Body of pancreas (tissue), 4 donors: ENCODE results near the gene KCTD5. TPM values are rescaled to one million over a fixed set of nuclear protein-coding genes. Genes with fewer than 3 reads are reported as not detected.

Experiments used
- ATAC-seq: fragments of 150-250 bp; one replicate; pipeline ENCODE4 v1.9.1; 2016
- DNase-seq, 4 donors: peaks; one replicate each; pipeline ENCODE4 v3.0.0-alpha.2; 2019
- H3K27ac ChIP-seq, 4 donors: fragments of 200-600 bp; sonication (generic); 1 replicate in 3 of 4; 2 replicates in 1 of 4; pipeline versions ENCODE4 v1.5.1 to v1.6.1; 2016 to 2019; ENCODE audit warnings: mild to moderate bottlenecking in 1 of 4, mixed read lengths in 1 of 4, moderate library complexity in 1 of 4
- H3K27me3 ChIP-seq, 2 donors: fragments of 200-600 bp; sonication (generic); one replicate each; pipeline ENCODE4 v1.6.0; 2016; ENCODE audit warnings: mild to moderate bottlenecking in 1 of 2
- H3K36me3 ChIP-seq, 2 donors: fragments of 200-600 bp; sonication (generic); replicated peaks in 1 of 2; 2 replicates each; pipeline ENCODE4 v1.5.1; 2016; ENCODE audit warnings: low read depth in 2 of 2; ENCODE audit not compliant: insufficient read depth in 1 of 2
- H3K4me1 ChIP-seq: fragments of 200-600 bp; sonication (generic); one replicate; pipeline ENCODE4 v1.6.0; 2016
- H3K4me3 ChIP-seq, 2 donors: fragments of 200-600 bp; sonication (generic); 1 replicate in 1 of 2; 2 replicates in 1 of 2; pipeline ENCODE4 v1.5.1; 2016 to 2019
- H3K9me3 ChIP-seq, 3 donors: fragments of 200-600 bp; sonication (generic); 1 replicate in 2 of 3; 2 replicates in 1 of 3; pipeline ENCODE4 v1.5.1; 2016
- CTCF ChIP-seq, 7 experiments: fragments of 450-650 bp in 4 of 7; fragments of 200-600 bp in 3 of 7; sonication (generic) in 3 of 7; IDR thresholded peaks; one replicate each; pipeline ENCODE4 v1.5.1; 2016 to 2019; ENCODE audit warnings: antibody characterized with exemption in 7 of 7
- POLR2A ChIP-seq, 3 donors: fragments of 450-650 bp; IDR thresholded peaks; one replicate each; pipeline ENCODE4 v1.6.1; 2016; ENCODE audit warnings: antibody characterized with exemption in 3 of 3, mild to moderate bottlenecking in 2 of 3
- WGBS, 2 donors: methylation state at CpG; one replicate each; pipeline ENCODE4 v1.1.5; 2017; 5-methylcytosine and 5-hydroxymethylcytosine counted together
- intact Hi-C: fragments of 100-400 bp; cut with DNase I; formaldehyde crosslinking; loops from one replicate; pipeline ENCODE4 v1.15.1; 2023
- total RNA-seq, 2 donors: library from RNA; depleted of rRNA; stranded (reverse); fragments of >200 nt; gene quantifications; one replicate each; pipeline ENCODE4 v1.1.0, GENCODE V29; 2016

The KCTD5 gene
- total RNA-seq, 2 donors from 2014 or later: 6.2 to 7.3 TPM

GRCh38 chr16:2713985-2714774, 31.9 kb downstream of the KCTD5 start:
- Histone ChIP-seq H3K4me3 (no peak overlapping the region), H3K9me3 (no peaks in the 10 kb centered on the region), H3K27me3 (no peaks in the 10 kb centered on the region), H3K27ac (no peak overlapping the region), H3K36me3 (no peaks in the 10 kb centered on the region), H3K4me1 (peaks cover 11% of the 10 kb centered on the region)
- intact Hi-C loops: no loop called here
- TF ChIP-seq CTCF (IDR thresholded peaks at IDR 0.05): no peak
- no peak for TF ChIP-seq POLR2A (IDR thresholded peaks at IDR 0.05)
- 57 to 66% methylated on average over 18 to 25 of the region's 28 CpGs for WGBS, 2 donors
- ATAC-seq: no peak
- no peak for DNase-seq

GRCh38 chr16:2715064-2715463, 32.7 kb downstream of the KCTD5 start:
- 19 to 27% methylated on average over 8 to 9 of the region's 9 CpGs for WGBS, 2 donors
- Histone ChIP-seq H3K36me3 (no peaks in the 10 kb centered on the region), H3K4me1 (peaks cover 20% of the 10 kb centered on the region), H3K27ac (no peak overlapping the region), H3K4me3 (no peak overlapping the region), H3K27me3 (no peaks in the 10 kb centered on the region), H3K9me3 (no peaks in the 10 kb centered on the region)
- intact Hi-C loops: no loop called here
- ATAC-seq (no peak), DNase-seq (no peak)
- no peak for TF ChIP-seq CTCF (IDR thresholded peaks at IDR 0.05)
- TF ChIP-seq POLR2A (IDR thresholded peaks at IDR 0.05): no peak

GRCh38 chr16:2715519-2715918, 33.2 kb downstream of the KCTD5 start:
- WGBS, 2 donors: 0 to 7% methylated on average over 1 to 32 of the region's 33 CpGs
- Histone ChIP-seq H3K4me1 (peaks cover 25% of the 10 kb centered on the region), H3K9me3 (no peaks in the 10 kb centered on the region), H3K36me3 (no peaks in the 10 kb centered on the region), H3K4me3 (no peak overlapping the region), H3K27me3 (no peaks in the 10 kb centered on the region), H3K27ac (no peak overlapping the region)
- intact Hi-C loops: no loop called here
- DNase-seq (peak; percentile 45 to 67 (median 58)), ATAC-seq (peak; percentile 36)
- no peak for TF ChIP-seq POLR2A (IDR thresholded peaks at IDR 0.05)
- no peak for TF ChIP-seq CTCF (IDR thresholded peaks at IDR 0.05)

GRCh38 chr16:2715966-2716885, 33.9 kb downstream of the KCTD5 start:
- DNase-seq (no peak), ATAC-seq (no peak)
- Histone ChIP-seq H3K4me1 (peaks cover 28% of the 10 kb centered on the region), H3K9me3 (no peaks in the 10 kb centered on the region), H3K36me3 (no peaks in the 10 kb centered on the region), H3K4me3 (no peak overlapping the region), H3K27me3 (no peaks in the 10 kb centered on the region), H3K27ac (no peak overlapping the region)
- WGBS, 2 donors: 56 to 67% methylated on average over 8 to 17 of the region's 17 CpGs
- intact Hi-C loops: no loop called here
- TF ChIP-seq CTCF (IDR thresholded peaks at IDR 0.05) (no peak), POLR2A (IDR thresholded peaks at IDR 0.05) (no peak)
